ENCODE results near the gene KRT31. TPM values are rescaled to one million over a fixed set of nuclear protein-coding genes. Genes with fewer than 3 reads are reported as not detected.
"Not testable (repeated sequence)": the region's sequence is repeated elsewhere in the genome, so short reads cannot be mapped to it uniquely, and the experiment has no call there.

The KRT31 gene
- total RNA-seq, 1 experiment from 2014 or later, result not detected

DNA sequence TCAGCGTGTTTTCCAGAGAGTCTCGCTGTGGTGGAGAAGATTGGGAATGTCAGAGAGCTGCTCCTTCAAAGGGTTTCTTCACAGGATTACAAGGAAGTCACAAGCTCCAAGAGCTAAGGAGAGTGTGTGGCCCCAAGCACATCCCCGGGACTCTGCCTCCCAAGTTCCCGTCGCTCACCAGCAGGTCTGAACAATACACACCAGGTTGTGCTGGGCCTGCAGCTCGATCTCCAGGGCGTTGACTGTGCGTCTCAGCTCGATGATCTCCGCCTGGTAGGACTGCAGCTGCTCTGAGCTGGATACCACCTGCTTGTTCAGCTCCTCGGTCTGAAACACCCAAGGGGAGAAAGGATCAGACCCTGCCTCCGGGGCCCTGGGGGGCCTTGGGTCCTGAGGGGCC lies 2.4 kb downstream of the KRT31 start:
- DNase-seq (ENCODE audit: low read depth); in situ Hi-C loops (cut with HindIII; ENCODE audit: low pct_unique_long_range_greater_than_20kb, low sequenced_read_pairs): not testable (repeated sequence)

- no peak for DNase-seq (ENCODE audit: low read depth)
These were observed 3.0 kb downstream of the KRT31 start for GRCh38 chr17:41394254-41394996.

DNA sequence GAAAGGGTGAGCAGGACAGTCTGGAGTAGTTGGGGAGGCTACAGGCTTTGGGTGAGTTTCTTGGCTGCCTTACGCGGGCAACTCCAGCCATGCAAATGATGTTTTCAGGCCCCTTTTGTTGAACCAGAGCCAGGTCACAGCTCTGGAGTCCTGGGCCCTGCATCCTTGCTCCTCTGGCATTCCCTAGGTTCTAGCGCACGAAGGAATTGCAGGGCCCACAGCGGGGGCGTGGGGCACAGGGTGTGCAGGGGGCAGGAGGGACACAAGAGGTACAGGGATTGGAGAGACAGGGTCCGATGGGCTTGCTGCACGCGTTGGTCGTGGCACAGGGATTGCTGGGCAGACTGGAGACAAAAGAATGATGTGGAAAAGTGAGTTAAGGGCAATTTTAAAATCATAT lies 3.6 kb downstream of the KRT31 start:
- in situ Hi-C loops (cut with HindIII; ENCODE audit: low pct_unique_long_range_greater_than_20kb, low sequenced_read_pairs), result no loop called here
- no peak for DNase-seq (ENCODE audit: low read depth)

More at GRCh38 chr17:41394254-41394996, 3.0 kb downstream of the KRT31 start:
- in situ Hi-C loops (cut with HindIII; ENCODE audit: low pct_unique_long_range_greater_than_20kb, low sequenced_read_pairs), result no loop called here

- DNase-seq (ENCODE audit: low read depth), result no peak
- in situ Hi-C loops (cut with HindIII; ENCODE audit: low pct_unique_long_range_greater_than_20kb, low sequenced_read_pairs), result no loop called here
These were observed 4.1 kb downstream of the KRT31 start for GRCh38 chr17:41393294-41393693.

DNA sequence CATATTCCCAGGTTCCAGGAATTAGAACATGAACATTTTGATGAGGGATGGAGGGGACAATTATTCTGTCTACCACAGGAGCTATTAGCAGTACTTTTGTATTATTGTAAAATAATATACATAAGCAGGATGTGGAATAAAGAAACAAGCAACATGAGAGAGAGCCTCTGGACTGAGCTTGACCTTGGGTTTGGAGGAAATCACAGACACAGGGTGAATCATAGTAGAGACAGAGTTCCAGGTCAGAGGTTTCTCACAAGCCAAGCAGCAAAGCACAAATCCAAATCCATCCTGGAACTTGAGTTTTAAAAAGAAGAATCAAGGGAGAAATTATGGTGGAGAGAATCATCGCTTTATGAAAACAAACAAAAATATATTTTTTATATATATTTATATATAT lies 5.1 kb downstream of the KRT31 start:
- DNase-seq (ENCODE audit: low read depth), result no peak
- in situ Hi-C loops (cut with HindIII; ENCODE audit: low pct_unique_long_range_greater_than_20kb, low sequenced_read_pairs), result no loop called here

DNA sequence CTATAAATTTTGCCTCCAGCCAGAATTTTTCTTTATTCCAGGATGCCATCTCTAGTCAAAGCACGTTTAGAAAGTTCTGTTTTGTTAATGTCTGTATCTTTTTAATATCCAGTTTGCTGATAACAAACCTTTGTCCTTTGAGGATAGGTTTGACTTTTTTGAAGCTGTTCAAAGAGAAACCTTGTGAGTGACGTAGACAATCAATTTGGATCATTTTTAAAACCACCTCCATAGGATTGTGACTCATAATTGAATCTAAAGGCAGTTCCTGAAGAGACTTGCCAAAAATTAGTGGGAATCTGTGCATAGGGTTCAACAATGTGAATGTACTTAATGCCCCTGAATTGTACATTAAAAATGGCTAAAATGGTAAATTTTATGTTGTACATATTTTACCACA lies 5.9 kb downstream of the KRT31 start:
- DNase-seq (ENCODE audit: low read depth), result no peak
- in situ Hi-C loops (cut with HindIII; ENCODE audit: low pct_unique_long_range_greater_than_20kb, low sequenced_read_pairs), result no loop called here

DNA sequence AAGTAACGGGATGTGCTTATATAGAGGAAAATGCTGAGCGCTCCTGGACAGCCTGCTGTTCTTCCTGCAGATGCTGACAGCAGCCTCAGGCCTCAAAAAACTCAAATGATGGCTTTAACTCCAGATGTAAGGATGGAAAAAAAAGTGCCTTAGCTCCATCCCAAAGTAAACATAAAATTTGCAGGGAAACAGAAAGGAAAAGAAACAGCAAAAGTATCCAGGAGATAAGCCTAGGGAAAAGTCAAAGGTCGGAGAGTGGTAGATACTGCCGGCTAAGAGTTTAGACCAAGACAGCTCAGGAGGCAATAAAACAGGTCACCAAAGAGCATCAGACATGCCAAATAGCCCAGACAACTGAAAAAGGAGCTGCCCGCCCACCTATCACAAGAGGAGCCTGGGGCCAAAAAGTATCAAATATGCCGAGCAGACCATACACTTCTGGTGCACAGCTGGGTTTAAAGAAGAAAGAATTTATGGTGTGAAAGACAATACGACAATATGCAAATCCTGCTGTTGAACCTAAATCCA lies 6.9 kb downstream of the KRT31 start:
- in situ Hi-C loops (cut with HindIII; ENCODE audit: low pct_unique_long_range_greater_than_20kb, low sequenced_read_pairs), result no loop called here
- DNase-seq (ENCODE audit: low read depth), result no peak

GRCh38 chr17:41387670-41388069 lies 9.7 kb downstream of the KRT31 start:
- in situ Hi-C loops (cut with HindIII; ENCODE audit: low pct_unique_long_range_greater_than_20kb, low sequenced_read_pairs), result no loop called here
- no peak for DNase-seq (ENCODE audit: low read depth)

DNA sequence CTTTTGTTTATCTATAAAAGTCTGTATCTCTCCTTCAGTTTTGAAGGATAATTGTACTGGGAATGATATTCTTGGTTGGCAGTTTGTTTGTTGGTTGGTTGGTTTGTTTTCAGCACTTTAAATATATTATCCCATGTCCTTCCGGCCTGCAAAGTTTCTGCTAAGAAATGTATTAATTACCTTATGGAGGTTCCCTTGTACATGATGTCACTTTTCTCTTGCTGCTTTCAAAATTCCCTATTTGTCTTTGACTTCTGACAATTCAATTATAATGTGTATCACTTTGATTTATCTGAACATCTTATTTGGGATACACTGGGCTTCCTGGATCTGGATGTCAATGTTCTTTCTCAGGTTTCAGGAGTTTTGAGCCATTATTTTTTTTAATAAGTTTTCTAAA lies 11.2 kb downstream of the KRT31 start:
- no peak for DNase-seq (ENCODE audit: low read depth)
- in situ Hi-C loops (cut with HindIII; ENCODE audit: low pct_unique_long_range_greater_than_20kb, low sequenced_read_pairs), result no loop called here

DNA sequence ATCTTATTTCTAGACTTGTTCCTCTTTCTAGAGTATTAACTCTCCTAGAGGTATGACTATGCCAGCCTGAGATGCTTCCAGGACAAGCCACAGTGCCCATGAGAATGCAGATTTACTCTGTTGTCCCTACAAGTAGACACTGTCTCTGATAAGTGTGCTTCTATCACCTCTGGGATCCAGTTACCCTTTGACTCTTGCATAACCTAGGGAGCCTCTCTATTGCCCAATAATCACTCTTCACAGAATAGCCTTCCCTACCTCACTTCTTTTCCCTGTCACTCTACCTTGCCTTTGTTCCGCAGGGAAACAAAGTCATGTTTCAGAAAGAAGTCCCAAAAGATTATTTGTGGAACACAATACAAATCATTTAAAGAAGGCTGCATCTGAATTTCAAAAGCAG lies 13.7 kb downstream of the KRT31 start:
- no peak for DNase-seq (ENCODE audit: low read depth)
- in situ Hi-C loops (cut with HindIII; ENCODE audit: low pct_unique_long_range_greater_than_20kb, low sequenced_read_pairs), result no loop called here

DNA sequence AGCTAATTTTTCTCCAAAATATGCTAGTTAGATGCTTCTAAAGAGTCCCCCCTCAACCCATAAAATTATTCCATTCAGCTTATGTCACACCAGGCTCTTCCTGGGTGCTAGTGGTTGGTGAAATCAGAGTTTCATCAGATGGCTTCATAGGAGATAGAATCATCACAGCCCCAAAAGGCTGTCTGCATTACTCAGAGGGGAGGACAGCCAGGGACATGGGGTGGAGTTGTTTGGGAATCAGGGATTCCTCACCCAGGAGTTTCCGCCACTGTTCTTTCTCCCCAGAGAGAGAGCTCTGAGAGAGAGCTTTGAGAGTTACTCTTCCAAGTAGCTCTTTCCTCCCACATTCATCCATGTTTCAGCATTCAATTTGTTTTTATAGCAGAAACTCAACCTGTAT lies 15.0 kb downstream of the KRT31 start:
- no peak for DNase-seq (ENCODE audit: low read depth)
- in situ Hi-C loops (cut with HindIII; ENCODE audit: low pct_unique_long_range_greater_than_20kb, low sequenced_read_pairs), result no loop called here

- in situ Hi-C loops (cut with HindIII; ENCODE audit: low pct_unique_long_range_greater_than_20kb, low sequenced_read_pairs); DNase-seq (ENCODE audit: low read depth): not testable (repeated sequence)
These were observed 15.5 kb downstream of the KRT31 start, which contains the start of gene KRT34 for GRCh38 chr17:41381943-41382342. Gene KRT34 (minus strand): TSS chr17:41382306. CDS start chr17:41382246, 60 bp downstream.

DNA sequence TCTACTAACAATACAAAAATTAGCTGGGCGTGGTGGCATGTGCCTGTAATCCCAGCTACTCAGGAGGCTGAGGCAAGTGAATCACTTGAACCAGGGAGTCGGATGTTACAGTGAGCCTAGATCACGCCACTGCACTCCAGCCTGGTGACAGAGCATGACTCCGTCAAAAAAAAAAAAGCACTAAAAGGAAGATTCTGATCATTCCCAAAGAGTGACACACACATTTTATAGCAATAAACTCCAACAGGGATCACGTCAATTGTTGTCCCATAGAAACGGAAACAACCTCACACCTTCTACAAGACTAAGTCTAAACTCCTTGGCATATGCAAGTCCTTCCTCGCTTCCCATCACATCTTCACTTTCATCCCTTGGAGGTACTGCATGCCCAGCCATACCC lies 17.3 kb downstream of the KRT31 start:
- DNase-seq (ENCODE audit: low read depth), result peak; percentile 84
- in situ Hi-C loops (cut with HindIII; ENCODE audit: low pct_unique_long_range_greater_than_20kb, low sequenced_read_pairs), result not testable (repeated sequence)

DNA sequence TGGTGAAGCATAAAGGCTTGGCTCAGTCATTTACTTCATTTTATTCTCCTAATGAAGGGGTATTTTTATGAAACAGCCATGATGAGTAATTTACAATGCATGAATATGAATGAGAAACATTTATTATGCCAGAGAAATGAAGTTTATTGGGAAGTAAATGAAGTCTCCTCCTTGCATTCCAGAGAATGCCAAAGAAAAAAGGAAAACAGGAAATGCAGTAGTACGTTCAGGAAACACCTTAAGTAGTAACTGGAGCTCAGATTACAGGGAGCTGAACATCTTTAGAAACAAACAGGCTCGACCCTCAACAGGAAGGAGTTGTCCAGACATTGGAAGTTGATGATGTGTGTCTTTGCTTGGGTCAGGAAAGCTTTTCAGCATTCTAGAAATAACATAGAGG lies 19.9 kb downstream of the KRT31 start:
- DNase-seq (ENCODE audit: low read depth), result no peak
- in situ Hi-C loops (cut with HindIII; ENCODE audit: low pct_unique_long_range_greater_than_20kb, low sequenced_read_pairs), result no loop called here

DNA sequence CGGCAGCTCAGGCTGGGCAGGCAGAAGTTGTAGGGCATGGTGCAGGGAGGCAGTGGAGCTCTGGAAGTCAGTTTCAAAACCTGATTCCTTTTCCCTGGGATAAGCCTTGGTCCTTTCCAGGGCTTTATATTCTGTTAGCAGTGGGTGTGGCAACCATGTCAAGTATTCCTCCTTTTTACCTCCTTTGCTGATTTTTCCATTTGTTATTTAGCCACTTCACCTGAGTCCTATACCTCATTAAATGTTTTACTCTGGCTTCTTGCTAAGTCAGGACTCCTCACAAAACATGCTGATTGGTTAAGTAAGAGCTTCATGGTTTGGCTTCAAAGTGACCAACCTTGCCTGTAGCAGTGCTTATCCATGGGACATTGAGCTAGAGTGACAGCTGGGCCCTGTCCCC lies 27.7 kb downstream of the KRT31 start, which contains the start of gene KRT33B:
TSS of gene KRT33B (minus strand) at position 101 of the 400 bp plus-strand sequence. CDS start at position 38, 63 bp downstream.
- in situ Hi-C loops (cut with HindIII; ENCODE audit: low pct_unique_long_range_greater_than_20kb, low sequenced_read_pairs), result no loop called here
- no peak for DNase-seq (ENCODE audit: low read depth)

- in situ Hi-C loops (cut with HindIII; ENCODE audit: low pct_unique_long_range_greater_than_20kb, low sequenced_read_pairs), result no loop called here
- no peak for DNase-seq (ENCODE audit: low read depth)
These were observed 28.4 kb downstream of the KRT31 start for GRCh38 chr17:41369023-41369422.

DNA sequence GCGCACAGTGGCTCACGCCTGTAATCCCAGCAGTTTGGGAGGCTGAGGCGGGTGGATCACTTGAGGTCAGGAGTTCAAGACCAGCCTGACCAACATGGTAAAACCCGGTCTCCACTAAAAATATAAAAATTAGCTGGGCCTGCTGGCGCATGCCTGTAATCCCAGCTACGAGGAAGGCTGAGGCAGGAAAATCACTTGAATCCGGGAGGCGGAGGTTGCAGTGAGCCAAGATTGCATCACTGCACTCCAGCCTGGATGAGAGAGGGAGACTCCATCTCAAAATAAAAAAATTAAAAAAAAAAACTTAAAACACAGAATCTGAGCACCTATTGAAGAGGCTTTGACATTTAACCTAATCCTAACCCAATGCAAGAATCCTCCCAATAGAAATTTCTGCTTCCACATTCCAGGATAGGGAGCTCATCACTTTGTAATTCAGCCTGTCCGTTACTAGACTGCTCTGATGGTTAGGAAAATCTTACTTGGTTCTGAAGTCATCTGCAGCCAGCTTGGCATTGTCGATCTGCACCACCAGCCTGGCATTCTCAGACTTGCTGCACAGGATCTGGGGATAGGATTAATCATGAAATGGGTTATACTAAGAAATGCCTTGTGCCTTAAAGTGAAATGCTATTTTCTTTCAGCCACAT lies 29.9 kb downstream of the KRT31 start:
- in situ Hi-C loops (cut with HindIII; ENCODE audit: low pct_unique_long_range_greater_than_20kb, low sequenced_read_pairs), result no loop called here
- no peak for DNase-seq (ENCODE audit: low read depth)

DNA sequence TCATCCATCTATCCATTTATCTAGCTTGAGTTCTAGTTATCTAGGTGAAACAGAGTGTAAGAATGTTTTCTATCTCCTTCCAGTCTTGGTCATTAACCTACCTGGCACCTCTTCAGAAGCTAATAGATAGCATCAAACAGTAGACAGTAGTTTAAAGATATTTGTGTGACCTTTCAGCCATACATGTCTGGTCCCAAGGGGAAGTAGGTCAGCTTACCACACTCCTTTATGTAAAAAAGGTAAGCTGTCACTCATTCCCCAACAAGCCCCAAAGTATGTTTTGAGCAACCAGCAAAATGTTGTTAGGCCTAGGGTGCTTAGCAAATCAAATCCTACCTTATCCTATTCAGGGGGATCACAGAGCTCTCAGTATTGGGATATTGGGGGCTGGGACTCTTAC lies 31.3 kb downstream of the KRT31 start:
- no peak for DNase-seq (ENCODE audit: low read depth)
- in situ Hi-C loops (cut with HindIII; ENCODE audit: low pct_unique_long_range_greater_than_20kb, low sequenced_read_pairs), result no loop called here

DNA sequence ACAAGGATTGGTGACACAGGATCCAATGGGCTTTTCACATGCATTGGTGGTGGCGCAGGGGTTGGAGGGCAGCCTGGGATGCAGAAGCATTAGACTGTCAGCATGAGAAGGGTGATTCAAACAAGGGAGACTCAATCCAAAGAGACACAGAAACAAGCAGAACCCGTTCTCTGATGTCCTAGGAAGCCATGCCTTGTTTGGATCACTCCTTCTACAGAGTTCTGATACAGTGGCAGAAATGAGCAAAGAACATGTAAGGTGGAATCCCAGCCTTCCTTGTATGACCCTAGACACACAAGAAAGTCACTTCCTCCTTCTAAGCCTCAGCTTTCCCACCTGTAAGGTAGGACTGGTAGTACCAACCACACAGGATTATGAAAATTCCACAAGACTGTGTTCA lies 33.5 kb downstream of the KRT31 start:
- DNase-seq (ENCODE audit: low read depth), result no peak
- in situ Hi-C loops (cut with HindIII; ENCODE audit: low pct_unique_long_range_greater_than_20kb, low sequenced_read_pairs), result no loop called here
